ENCODE results near the gene TUBB4A.

The TUBB4A gene

DNA sequence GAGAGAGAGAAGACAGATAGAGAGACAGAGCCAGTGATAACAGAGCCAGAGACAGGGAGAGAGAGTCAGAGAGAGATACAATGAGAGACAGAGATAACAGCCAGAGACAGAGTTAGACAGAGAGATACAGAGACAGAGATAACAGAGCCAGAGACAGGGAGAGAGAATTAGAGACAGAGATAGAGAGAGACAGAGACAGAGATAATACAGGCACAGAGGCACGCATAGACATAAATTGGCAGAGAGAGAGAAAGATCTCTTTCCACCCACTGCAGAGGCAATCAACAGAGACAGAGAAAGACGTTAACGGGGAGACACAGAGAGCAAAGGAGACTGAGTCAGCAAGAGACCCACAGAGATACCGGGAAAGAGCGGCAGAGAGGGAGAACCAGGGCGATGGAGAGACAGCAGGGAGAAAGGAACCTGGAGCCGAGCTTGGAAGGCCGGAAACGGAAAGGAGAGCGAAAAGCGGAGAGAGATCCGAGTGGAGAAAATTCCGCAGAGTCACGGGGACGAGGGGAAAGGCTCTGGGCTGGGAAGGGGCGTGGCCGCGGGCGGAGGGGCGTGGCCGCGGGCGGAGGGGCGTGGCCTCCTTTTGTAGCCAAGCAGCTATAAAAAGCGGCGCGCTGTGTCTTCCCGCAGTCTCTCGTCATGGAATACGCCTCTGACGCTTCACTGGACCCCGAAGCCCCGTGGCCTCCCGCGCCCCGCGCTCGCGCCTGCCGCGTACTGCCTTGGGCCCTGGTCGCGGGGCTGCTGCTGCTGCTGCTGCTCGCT lies 28.5 kb upstream of the TUBB4A start, which contains the start of gene TNFSF9:
TSS of gene TNFSF9 (plus strand) at position 641 of the 777 bp plus-strand sequence. CDS start at position 652, 11 bp downstream.
- peaks cover 2% of the 10 kb centered on the region for H3K4me1 ChIP-seq
- TF ChIP-seq, protein P1, sequence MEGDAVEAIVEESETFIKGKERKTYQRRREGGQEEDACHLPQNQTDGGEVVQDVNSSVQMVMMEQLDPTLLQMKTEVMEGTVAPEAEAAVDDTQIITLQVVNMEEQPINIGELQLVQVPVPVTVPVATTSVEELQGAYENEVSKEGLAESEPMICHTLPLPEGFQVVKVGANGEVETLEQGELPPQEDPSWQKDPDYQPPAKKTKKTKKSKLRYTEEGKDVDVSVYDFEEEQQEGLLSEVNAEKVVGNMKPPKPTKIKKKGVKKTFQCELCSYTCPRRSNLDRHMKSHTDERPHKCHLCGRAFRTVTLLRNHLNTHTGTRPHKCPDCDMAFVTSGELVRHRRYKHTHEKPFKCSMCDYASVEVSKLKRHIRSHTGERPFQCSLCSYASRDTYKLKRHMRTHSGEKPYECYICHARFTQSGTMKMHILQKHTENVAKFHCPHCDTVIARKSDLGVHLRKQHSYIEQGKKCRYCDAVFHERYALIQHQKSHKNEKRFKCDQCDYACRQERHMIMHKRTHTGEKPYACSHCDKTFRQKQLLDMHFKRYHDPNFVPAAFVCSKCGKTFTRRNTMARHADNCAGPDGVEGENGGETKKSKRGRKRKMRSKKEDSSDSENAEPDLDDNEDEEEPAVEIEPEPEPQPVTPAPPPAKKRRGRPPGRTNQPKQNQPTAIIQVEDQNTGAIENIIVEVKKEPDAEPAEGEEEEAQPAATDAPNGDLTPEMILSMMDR (IDR thresholded peaks at IDR 0.05), result no peak
- H3K27me3 ChIP-seq (ENCODE audit: control insufficient read depth, insufficient read depth, low read length), result no peaks in the 10 kb centered on the region
- H3K4me2 ChIP-seq (ENCODE audit: low read length), result peak within 1 kb of the TSS; percentile 73
- H3K9me3 ChIP-seq (ENCODE audit: control insufficient read depth, low read length), result no peaks in the 10 kb centered on the region
- H2AFZ ChIP-seq, result peak within 1 kb of the TSS; percentile 76
- H3K79me2 ChIP-seq, result no peaks in the 10 kb centered on the region
- no peaks in the 10 kb centered on the region for H3K36me3 ChIP-seq (ENCODE audit: control insufficient read depth, insufficient read depth, low read length)
- H3K27ac ChIP-seq, result no peak within 1 kb of the TSS
- peak within 1 kb of the TSS; percentile 62 for H3K4me3 ChIP-seq (ENCODE audit: low read depth, low read length)
- no peak within 1 kb of the TSS for H3K9ac ChIP-seq

DNA sequence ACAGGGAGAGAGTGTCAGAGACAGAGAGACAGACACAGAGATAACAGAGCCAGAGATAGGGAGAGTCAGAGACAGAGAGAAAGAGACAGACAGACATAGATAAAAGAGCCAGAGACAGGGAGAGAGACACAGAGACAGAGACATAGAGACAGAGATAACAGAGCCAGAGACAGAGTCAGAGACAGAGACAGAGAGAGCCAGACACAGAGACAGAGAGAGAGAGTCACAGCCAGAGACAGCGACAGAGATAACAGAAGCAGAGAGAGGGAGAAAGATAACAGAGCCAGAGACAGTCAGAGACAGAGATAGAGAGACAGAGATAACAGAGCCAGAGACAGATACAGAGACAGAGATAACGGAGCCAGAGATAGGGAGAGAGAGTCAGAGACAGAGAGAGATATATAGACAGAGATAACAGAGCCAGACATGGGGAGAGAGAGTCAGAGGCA lies 27.9 kb upstream of the TUBB4A start:
- TF ChIP-seq, protein P1 (IDR thresholded peaks at IDR 0.05), result no peak
- H3K27me3 ChIP-seq (ENCODE audit: control insufficient read depth, insufficient read depth, low read length), result no peaks in the 10 kb centered on the region
- H3K27ac ChIP-seq, result no peak overlapping the region
- no peaks in the 10 kb centered on the region for H3K9me3 ChIP-seq (ENCODE audit: control insufficient read depth, low read length)
- no peaks in the 10 kb centered on the region for H3K36me3 ChIP-seq (ENCODE audit: control insufficient read depth, insufficient read depth, low read length)
- H3K4me1 ChIP-seq, result peaks cover 2% of the 10 kb centered on the region
- H3K4me3 ChIP-seq (ENCODE audit: low read depth, low read length), result no peak overlapping the region
- H2AFZ ChIP-seq, result peak overlapping the region; percentile 76
- H3K4me2 ChIP-seq (ENCODE audit: low read length), result peak overlapping the region; percentile 73
- H3K79me2 ChIP-seq, result no peaks in the 10 kb centered on the region
- no peak overlapping the region for H3K9ac ChIP-seq

DNA sequence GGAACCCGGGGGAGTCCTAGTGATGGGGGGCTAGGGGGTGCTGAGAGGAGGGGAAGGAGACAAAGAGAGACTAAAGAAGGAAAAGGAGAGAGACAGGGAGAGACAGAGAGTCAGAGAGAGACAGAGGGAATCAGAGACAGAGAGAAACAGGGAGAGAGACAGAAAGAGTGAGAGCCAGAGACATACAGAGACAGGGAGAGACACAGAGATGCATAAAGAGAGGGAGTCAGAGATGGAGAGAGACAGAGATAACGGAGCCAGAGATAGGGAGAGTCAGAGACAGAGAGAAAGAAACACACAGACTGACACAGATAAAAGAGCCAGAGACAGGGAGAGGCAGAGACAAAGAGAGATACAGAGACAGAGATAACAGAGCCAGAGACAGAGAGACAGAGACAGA lies 27.2 kb upstream of the TUBB4A start:
- Histone ChIP-seq H3K9ac (no peak overlapping the region), H3K4me2 (ENCODE audit: low read length) (no peak overlapping the region), H3K9me3 (ENCODE audit: control insufficient read depth, low read length) (no peaks in the 10 kb centered on the region), H3K27ac (no peak overlapping the region), H3K79me2 (no peaks in the 10 kb centered on the region), H3K4me1 (peaks cover 2% of the 10 kb centered on the region), H3K36me3 (ENCODE audit: control insufficient read depth, insufficient read depth, low read length) (no peaks in the 10 kb centered on the region), H3K27me3 (ENCODE audit: control insufficient read depth, insufficient read depth, low read length) (no peaks in the 10 kb centered on the region), H3K4me3 (ENCODE audit: low read depth, low read length) (no peak overlapping the region), H2AFZ (no peak overlapping the region)
- TF ChIP-seq, protein P1 (IDR thresholded peaks at IDR 0.05), result no peak

DNA sequence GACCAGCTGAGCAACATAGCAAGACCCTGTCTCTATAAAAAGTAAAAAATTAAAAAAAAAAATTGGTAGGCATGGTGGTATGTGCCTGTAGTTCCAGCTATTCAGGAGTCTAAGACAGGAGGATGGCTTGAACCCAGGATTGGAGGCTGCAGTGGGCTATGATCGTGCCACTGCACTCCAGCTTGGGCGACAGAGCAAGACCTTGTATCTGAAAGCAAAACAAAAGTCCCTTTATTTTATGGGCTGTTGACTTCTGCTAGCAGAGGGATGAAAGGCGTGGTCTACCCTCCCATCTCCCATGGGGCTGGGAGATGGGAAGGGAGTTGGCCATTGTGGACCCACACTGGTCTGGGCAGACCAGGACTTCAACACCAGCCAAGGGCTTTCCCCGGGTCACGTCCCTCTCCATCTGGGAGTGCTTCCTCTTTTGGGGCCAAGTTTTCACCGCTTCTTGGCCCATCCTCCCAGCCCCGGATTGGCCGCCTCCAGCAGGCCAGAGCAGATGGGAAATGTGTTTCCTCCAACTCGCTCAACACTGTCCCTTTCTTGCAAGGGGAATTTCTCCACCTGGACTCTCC lies 26.5 kb upstream of the TUBB4A start:
- Histone ChIP-seq H3K4me3 (ENCODE audit: low read depth, low read length) (no peak overlapping the region), H3K36me3 (ENCODE audit: control insufficient read depth, insufficient read depth, low read length) (no peaks in the 10 kb centered on the region), H3K9ac (no peak overlapping the region), H3K27me3 (ENCODE audit: control insufficient read depth, insufficient read depth, low read length) (no peaks in the 10 kb centered on the region), H3K9me3 (ENCODE audit: control insufficient read depth, low read length) (no peaks in the 10 kb centered on the region), H3K4me1 (peaks cover 2% of the 10 kb centered on the region), H3K27ac (no peak overlapping the region), H3K79me2 (no peaks in the 10 kb centered on the region), H3K4me2 (ENCODE audit: low read length) (no peak overlapping the region), H2AFZ (no peak overlapping the region)
- TF ChIP-seq, protein P1 (IDR thresholded peaks at IDR 0.05), result no peak

Data from parathyroid adenoma (tissue), 2 donors.